SK-N-DZ (cell line): ENCODE results near the gene RAB40C.

Source experiments
- DNase-seq: peaks from one replicate; pipeline ENCODE4 v3.0.0-alpha.2; 2015; ENCODE audit warnings: low spot score

RAB40C gene

DNA sequence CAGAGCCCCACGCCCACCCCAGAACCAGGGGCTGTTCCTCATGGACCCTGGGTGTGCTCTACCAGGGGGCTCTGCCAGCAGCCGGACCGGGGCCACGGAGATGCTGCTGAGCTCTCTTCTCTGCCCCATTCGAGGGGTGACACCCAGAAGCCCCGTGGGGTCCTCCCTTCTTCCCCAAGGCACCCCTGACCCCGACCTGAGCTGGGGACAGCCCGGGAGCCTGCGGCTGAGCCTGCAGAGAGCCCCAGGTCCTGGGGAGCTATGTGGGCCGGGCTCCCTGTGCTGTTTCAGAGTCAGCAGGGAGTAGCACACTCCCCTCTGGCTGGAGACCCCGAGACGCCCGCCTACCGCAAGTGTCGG lies 30.9 kb upstream of the RAB40C start:
- DNase-seq, result no peak

DNA sequence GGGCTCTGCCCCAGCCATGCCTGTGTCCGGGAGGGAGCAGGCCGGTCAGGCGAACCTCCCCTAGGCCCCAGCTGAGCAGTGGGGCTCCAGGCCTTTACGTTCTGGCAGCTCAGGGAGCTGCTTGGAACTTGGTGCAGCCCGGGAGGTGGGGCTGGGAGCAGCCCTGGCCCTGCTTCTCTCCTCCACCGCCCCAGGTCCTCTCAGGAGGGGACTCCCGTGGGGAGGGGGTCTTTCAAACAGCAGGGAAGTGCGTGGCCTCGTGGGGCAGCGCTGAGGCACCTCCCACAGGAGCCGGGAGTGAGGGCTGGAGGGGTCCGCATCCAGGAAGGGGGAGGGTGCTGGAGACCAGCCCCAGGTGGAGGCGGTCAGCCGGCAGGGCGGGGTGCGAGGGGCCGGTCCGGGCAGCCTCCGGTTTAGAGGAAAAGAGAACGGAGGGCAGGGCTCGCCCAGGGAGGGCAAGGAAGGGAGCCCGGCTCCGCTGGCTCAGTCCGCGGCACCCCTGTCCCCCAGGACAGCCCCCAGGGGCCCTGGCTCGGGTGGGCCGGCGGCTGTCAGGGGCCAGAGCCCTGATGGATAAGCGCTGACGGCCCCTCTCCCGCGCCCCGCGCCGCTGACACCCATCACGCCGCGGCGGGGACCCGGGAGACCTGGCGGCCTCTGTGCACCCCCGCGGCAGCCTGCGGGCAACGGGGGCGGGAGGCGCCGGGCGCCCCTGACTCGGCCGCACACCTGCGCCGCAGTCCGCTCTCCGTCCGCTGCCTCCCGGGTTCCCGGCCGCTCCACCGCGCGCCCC lies 30.3 kb upstream of the RAB40C start:
- no peak for DNase-seq

- DNase-seq, result no peak
These were observed 29.6 kb upstream of the RAB40C start, which contains the start of gene PRR35 for GRCh38 chr16:560204-560700. PRR35 (plus strand) TSS chr16:560394; CDS start chr16:563295, 2,901 bp downstream.

DNA sequence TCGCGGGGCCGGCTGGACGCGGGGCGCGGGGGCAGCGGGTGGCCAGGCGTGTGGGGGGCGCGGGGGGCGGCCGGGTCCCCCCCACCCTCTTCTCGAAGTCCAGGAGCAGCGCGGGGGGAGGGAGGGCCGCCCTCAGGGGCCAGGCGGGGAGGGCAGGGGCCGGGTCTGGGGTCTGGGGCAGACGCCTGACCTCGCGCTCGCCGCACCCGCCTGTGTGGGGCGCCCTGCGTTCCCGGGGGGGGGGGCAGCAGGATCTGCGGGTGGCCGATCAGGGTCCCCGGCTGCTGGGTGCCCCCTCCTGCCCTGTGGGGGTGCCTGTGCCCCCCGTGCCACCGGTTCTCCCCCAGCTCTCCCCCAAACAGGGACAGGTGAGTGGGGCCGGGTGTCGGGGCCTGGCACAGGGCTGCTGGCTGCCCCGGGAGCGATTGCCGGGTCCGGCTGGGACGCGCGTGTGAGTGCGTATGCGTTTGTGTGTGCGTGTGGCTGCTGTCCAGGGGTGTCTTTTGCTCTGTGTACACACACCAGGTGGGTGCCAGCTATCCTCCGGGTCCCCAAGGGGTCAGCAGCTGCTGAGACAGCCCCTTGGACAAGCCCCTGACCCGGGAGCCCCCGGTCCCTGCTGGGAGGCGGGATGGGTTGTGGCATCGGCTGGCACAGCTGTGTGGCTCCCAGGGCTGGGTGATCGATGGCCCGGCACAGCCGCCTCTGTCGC lies 29.0 kb upstream of the RAB40C start:
- DNase-seq, result no peak

- DNase-seq, result no peak
These were observed 28.5 kb upstream of the RAB40C start for GRCh38 chr16:561413-561794.

- DNase-seq, result no peak
These were observed 27.6 kb upstream of the RAB40C start for GRCh38 chr16:561957-562938.

GRCh38 chr16:563072-563644 lies 26.7 kb upstream of the RAB40C start:
- DNase-seq, result no peak

- DNase-seq, result no peak
These were observed 25.0 kb upstream of the RAB40C start for GRCh38 chr16:564690-565418.

- peak; percentile 71 for DNase-seq
These were observed 24.2 kb upstream of the RAB40C start for GRCh38 chr16:565419-566330.

GRCh38 chr16:566475-567372 lies 23.1 kb upstream of the RAB40C start, which contains the start of gene NHLRC4:
NHLRC4 (plus strand) TSS chr16:567005; CDS start chr16:568048, 1,043 bp downstream.
- DNase-seq, result peak; percentile 82

- no peak for DNase-seq
These were observed 22.3 kb upstream of the RAB40C start for GRCh38 chr16:567373-568256.

- DNase-seq, result no peak
These were observed 21.2 kb upstream of the RAB40C start for GRCh38 chr16:568401-569258.

- DNase-seq, result peak; percentile 57
These were observed 20.2 kb upstream of the RAB40C start, which contains the start of gene PIGQ for GRCh38 chr16:569445-570254. PIGQ (plus strand) TSS chr16:569968; CDS start chr16:574075, 4,107 bp downstream.

DNA sequence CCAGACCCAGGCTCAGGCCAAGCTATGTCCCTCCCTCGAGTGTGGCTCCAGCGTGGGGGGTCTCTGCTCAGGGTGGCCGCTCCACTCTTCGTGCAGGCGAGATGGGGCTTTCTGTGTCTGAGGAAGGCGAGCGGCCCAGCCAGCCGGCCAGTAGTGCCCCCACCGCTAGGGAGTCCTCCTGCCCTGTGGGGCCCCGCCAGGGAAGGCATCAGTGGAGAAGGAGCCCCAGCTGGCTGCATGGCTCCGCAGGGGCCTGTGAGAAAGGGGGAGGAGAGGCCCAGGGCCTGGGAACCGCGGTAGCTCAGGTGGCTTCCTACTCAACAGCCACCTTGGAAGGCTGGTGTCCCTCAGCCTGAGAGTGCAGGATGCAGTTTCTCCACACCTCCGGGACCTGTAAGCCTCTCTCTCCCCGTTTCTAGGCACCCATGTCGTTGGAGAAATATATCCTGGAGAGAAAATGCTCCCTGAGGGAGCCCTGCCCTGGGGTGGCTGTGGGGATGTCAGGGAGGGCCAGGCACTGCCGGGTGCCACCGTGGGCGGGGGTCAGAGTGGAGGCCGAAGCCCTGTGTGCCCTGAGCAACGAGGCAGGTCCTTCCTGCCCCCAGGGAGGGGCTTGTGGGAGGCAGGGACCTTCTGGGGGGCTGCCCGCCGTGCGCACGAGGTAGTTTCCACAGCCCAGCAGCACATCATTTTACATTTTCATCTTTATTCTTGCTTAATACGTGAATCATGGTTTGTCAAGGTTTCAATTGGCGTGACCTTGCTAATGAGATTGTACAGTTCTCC lies 16.8 kb upstream of the RAB40C start:
- DNase-seq, result no peak
